NT2/D1 (cell line): ENCODE results near the gene GPC6.

Source experiments
- DNase-seq: peaks from one replicate; pipeline ENCODE4 v3.0.0-alpha.2; 2011; ENCODE audit warnings: low read depth, low spot score
- H3K27me3 ChIP-seq: 2 replicates; pipeline ENCODE4 v1.6.0; 2011; ENCODE audit warnings: mild to moderate bottlenecking; ENCODE audit not compliant: insufficient read length, insufficient read depth
- H3K36me3 ChIP-seq: 2 replicates; pipeline ENCODE4 v1.6.1; 2011; ENCODE audit warnings: mild to moderate bottlenecking, low read length, mixed read lengths; ENCODE audit not compliant: insufficient read depth, insufficient read length
- H3K4me1 ChIP-seq: 2 replicates; pipeline ENCODE4 v1.5.1; 2011; ENCODE audit not compliant: insufficient read depth, insufficient read length
- H3K4me3 ChIP-seq: 2 replicates; pipeline ENCODE4 v1.5.1; 2011; ENCODE audit warnings: low read depth; ENCODE audit not compliant: insufficient read length
- H3K9ac ChIP-seq: 2 replicates; pipeline ENCODE4 v1.6.0; 2011; ENCODE audit warnings: low read depth; ENCODE audit not compliant: insufficient read length
- H3K9me3 ChIP-seq: 2 replicates; pipeline ENCODE4 v1.5.1; 2011; ENCODE audit warnings: mild to moderate bottlenecking, low read length; ENCODE audit not compliant: insufficient read depth
- SUZ12 ChIP-seq: IDR thresholded peaks from 2 replicates; pipeline ENCODE4 v1.6.1; 2011; ENCODE audit not compliant: insufficient read length, insufficient read depth; ENCODE audit errors: extremely low read depth
- YY1 ChIP-seq: IDR thresholded peaks from 2 replicates; pipeline ENCODE4 v1.6.1; 2011; ENCODE audit not compliant: insufficient read length, insufficient read depth
- ZNF274 ChIP-seq: IDR thresholded peaks from 2 replicates; pipeline ENCODE4 v1.6.1; 2011; ENCODE audit warnings: mild to moderate bottlenecking, low read depth, low read length

GPC6 gene

GRCh38 chr13:93715866-93716265 lies 489.3 kb downstream of the GPC6 start:
- Histone ChIP-seq H3K36me3 (no peaks in the 10 kb centered on the region), H3K4me3 (no peak overlapping the region), H3K9me3 (no peaks in the 10 kb centered on the region), H3K9ac (no peak overlapping the region), H3K27me3 (no peaks in the 10 kb centered on the region), H3K4me1 (no peaks in the 10 kb centered on the region)
- TF ChIP-seq ZNF274 (no peak), SUZ12 (no peak), YY1 (no peak)
- DNase-seq, result no peak

GRCh38 chr13:93716623-93717022 lies 490.0 kb downstream of the GPC6 start:
- no peaks in the 10 kb centered on the region for H3K4me1 ChIP-seq
- TF ChIP-seq ZNF274 (no peak), SUZ12 (no peak)
- H3K9ac ChIP-seq, result no peak overlapping the region
- no peak for DNase-seq
- no peaks in the 10 kb centered on the region for H3K9me3 ChIP-seq
- H3K36me3 ChIP-seq, result no peaks in the 10 kb centered on the region
- no peak overlapping the region for H3K4me3 ChIP-seq
- no peaks in the 10 kb centered on the region for H3K27me3 ChIP-seq

- DNase-seq, result no peak
- no peak overlapping the region for H3K9ac ChIP-seq
- no peaks in the 10 kb centered on the region for H3K27me3 ChIP-seq
- H3K4me3 ChIP-seq, result no peak overlapping the region
- H3K4me1 ChIP-seq, result no peaks in the 10 kb centered on the region
- TF ChIP-seq ZNF274 (no peak), SUZ12 (no peak)
- no peaks in the 10 kb centered on the region for H3K9me3 ChIP-seq
- no peaks in the 10 kb centered on the region for H3K36me3 ChIP-seq
Measured at GRCh38 chr13:93721483-93721882, 494.9 kb downstream of the GPC6 start.

- no peak overlapping the region for H3K9ac ChIP-seq
- no peak for DNase-seq
- no peak for TF ChIP-seq ZNF274
- TF ChIP-seq YY1, result no peak
- no peak for TF ChIP-seq SUZ12
- no peaks in the 10 kb centered on the region for H3K36me3 ChIP-seq
- no peak overlapping the region for H3K4me3 ChIP-seq
- no peaks in the 10 kb centered on the region for H3K27me3 ChIP-seq
- H3K4me1 ChIP-seq, result no peaks in the 10 kb centered on the region
- H3K9me3 ChIP-seq, result no peaks in the 10 kb centered on the region
Measured at GRCh38 chr13:93723316-93723715, 496.7 kb downstream of the GPC6 start.

GRCh38 chr13:93724187-93724586 lies 497.6 kb downstream of the GPC6 start:
- Histone ChIP-seq H3K27me3 (no peaks in the 10 kb centered on the region), H3K4me3 (no peak overlapping the region), H3K9ac (no peak overlapping the region), H3K9me3 (no peaks in the 10 kb centered on the region), H3K4me1 (no peaks in the 10 kb centered on the region), H3K36me3 (no peaks in the 10 kb centered on the region)
- TF ChIP-seq YY1 (no peak), SUZ12 (no peak), ZNF274 (no peak)
- no peak for DNase-seq

- H3K36me3 ChIP-seq, result no peaks in the 10 kb centered on the region
- no peaks in the 10 kb centered on the region for H3K27me3 ChIP-seq
- no peaks in the 10 kb centered on the region for H3K4me1 ChIP-seq
- no peaks in the 10 kb centered on the region for H3K9me3 ChIP-seq
- TF ChIP-seq YY1 (no peak), ZNF274 (no peak), SUZ12 (no peak)
- no peak overlapping the region for H3K9ac ChIP-seq
- no peak overlapping the region for H3K4me3 ChIP-seq
- DNase-seq, result peak; percentile 6
Measured at GRCh38 chr13:93726173-93726957, 499.8 kb downstream of the GPC6 start.

- TF ChIP-seq SUZ12, result no peak
- no peak for TF ChIP-seq ZNF274
- no peak for TF ChIP-seq YY1
- Histone ChIP-seq H3K9ac (no peak overlapping the region), H3K27me3 (no peaks in the 10 kb centered on the region), H3K4me1 (no peaks in the 10 kb centered on the region), H3K36me3 (no peaks in the 10 kb centered on the region), H3K9me3 (no peaks in the 10 kb centered on the region), H3K4me3 (no peak overlapping the region)
- no peak for DNase-seq
Measured at GRCh38 chr13:93727211-93728141, 500.9 kb downstream of the GPC6 start.
